Measurements from ENCODE around the gene NLRP14.

- no peak for TF ChIP-seq PATZ1 (CRISPR knock-in tag; IDR thresholded peaks at IDR 0.05; ENCODE audit: borderline replicate concordance)
- TF ChIP-seq OSR1 (CRISPR knock-in tag; IDR thresholded peaks at IDR 0.05): no peak
- TF ChIP-seq SNAI2 (CRISPR knock-in tag; IDR thresholded peaks at IDR 0.05): no peak
- no peak for TF ChIP-seq CREB5 (CRISPR knock-in tag; IDR thresholded peaks at IDR 0.05; ENCODE audit: low read depth)
- no peak for TF ChIP-seq ZNF8 (CRISPR knock-in tag; IDR thresholded peaks at IDR 0.05)
- TF ChIP-seq ZFP30 (CRISPR knock-in tag; IDR thresholded peaks at IDR 0.05): no peak
- no peak for TF ChIP-seq ZFP3 (CRISPR knock-in tag; IDR thresholded peaks at IDR 0.05)
- no peak for TF ChIP-seq ZC3H10 (CRISPR knock-in tag; IDR thresholded peaks at IDR 0.05)
- TF ChIP-seq TSHZ2 (CRISPR knock-in tag; IDR thresholded peaks at IDR 0.05): no peak
- TF ChIP-seq ESRRG (CRISPR knock-in tag; IDR thresholded peaks at IDR 0.05): no peak
Measured at GRCh38 chr11:6986487-6986886, 33.8 kb upstream of the NLRP14 start.
